Non-pigmented ciliary epithelial cell (primary cell): Measurements from ENCODE around the gene SOCS2.
"Not testable (repeated sequence)": the region's sequence is repeated elsewhere in the genome, so short reads cannot be mapped to it uniquely, and the experiment has no call there.

Experiments
- DNase-seq: peaks from one replicate; pipeline ENCODE4 v3.0.0-alpha.2; 2010; ENCODE audit warnings: low read depth

Gene SOCS2

GRCh38 chr12:93593843-93594242 lies 21.4 kb downstream of the SOCS2 start:
- DNase-seq = no peak

GRCh38 chr12:93594766-93595311 lies 22.4 kb downstream of the SOCS2 start:
- DNase-seq = no peak

- no peak for DNase-seq
Measured at GRCh38 chr12:93595351-93595750, 22.9 kb downstream of the SOCS2 start.

- no peak for DNase-seq
Measured at GRCh38 chr12:93597608-93598007, 25.1 kb downstream of the SOCS2 start.

- DNase-seq = no peak
Measured at GRCh38 chr12:93599192-93599591, 26.7 kb downstream of the SOCS2 start.

- no peak for DNase-seq
Measured at GRCh38 chr12:93601591-93601990, 29.1 kb downstream of the SOCS2 start.

GRCh38 chr12:93602897-93603668 lies 30.6 kb downstream of the SOCS2 start:
- no peak for DNase-seq

- no peak for DNase-seq
Measured at GRCh38 chr12:93603762-93604161, 31.3 kb downstream of the SOCS2 start.

GRCh38 chr12:93608313-93608712 lies 35.8 kb downstream of the SOCS2 start:
- DNase-seq = no peak

GRCh38 chr12:93609281-93610192 lies 37.1 kb downstream of the SOCS2 start:
- no peak for DNase-seq

GRCh38 chr12:93612776-93613175 lies 40.3 kb downstream of the SOCS2 start:
- DNase-seq = no peak

GRCh38 chr12:93614917-93615596 lies 42.6 kb downstream of the SOCS2 start:
- no peak for DNase-seq

GRCh38 chr12:93616584-93617101 lies 44.2 kb downstream of the SOCS2 start:
- DNase-seq = no peak

GRCh38 chr12:93618891-93619410 lies 46.5 kb downstream of the SOCS2 start:
- DNase-seq = no peak

GRCh38 chr12:93621986-93622385 lies 49.5 kb downstream of the SOCS2 start:
- DNase-seq = no peak

- no peak for DNase-seq
Measured at GRCh38 chr12:93622485-93622884, 50.0 kb downstream of the SOCS2 start.

- peak; percentile 92 for DNase-seq
Measured at GRCh38 chr12:93624595-93625294, 52.3 kb downstream of the SOCS2 start.

- DNase-seq = not testable (repeated sequence)
Measured at GRCh38 chr12:93625295-93625645, 52.8 kb downstream of the SOCS2 start.

- DNase-seq = peak; percentile 68
Measured at GRCh38 chr12:93626160-93626559, 53.7 kb downstream of the SOCS2 start.
